SW480 (cell line): ENCODE results near the gene VWA8.
A peak's percentile ranks its signal among the peaks of the same experiment; 100 is the strongest.
"Not testable (repeated sequence)": the region's sequence is repeated elsewhere in the genome, so short reads cannot be mapped to it uniquely, and the experiment has no call there.

ENCODE experiments used
- DNase-seq: peaks from one replicate; pipeline ENCODE4 v3.0.0-alpha.2; 2016; ENCODE audit warnings: low spot score

Gene VWA8

GRCh38 chr13:41588448-41588847, 372.5 kb downstream of the VWA8 start:
- no peak for DNase-seq

GRCh38 chr13:41587490-41587889, 373.4 kb downstream of the VWA8 start:
- no peak for DNase-seq

- DNase-seq: no peak
These were observed 374.7 kb downstream of the VWA8 start for GRCh38 chr13:41586216-41586615.

GRCh38 chr13:41582027-41582463, 378.9 kb downstream of the VWA8 start:
- no peak for DNase-seq

- no peak for DNase-seq
These were observed 380.6 kb downstream of the VWA8 start for GRCh38 chr13:41580345-41580744.

GRCh38 chr13:41579881-41580280, 381.0 kb downstream of the VWA8 start:
- no peak for DNase-seq

GRCh38 chr13:41579168-41579567, 381.7 kb downstream of the VWA8 start:
- no peak for DNase-seq

GRCh38 chr13:41578371-41578770, 382.5 kb downstream of the VWA8 start:
- DNase-seq: no peak

GRCh38 chr13:41577436-41577835, 383.5 kb downstream of the VWA8 start:
- no peak for DNase-seq

GRCh38 chr13:41573640-41574039, 387.3 kb downstream of the VWA8 start:
- not testable (repeated sequence) for DNase-seq

- DNase-seq: not testable (repeated sequence)
These were observed 389.0 kb downstream of the VWA8 start for GRCh38 chr13:41571817-41572340.

- DNase-seq: no peak
These were observed 391.9 kb downstream of the VWA8 start for GRCh38 chr13:41568972-41569351.

GRCh38 chr13:41568143-41568971, 392.6 kb downstream of the VWA8 start:
- no peak for DNase-seq

GRCh38 chr13:41567363-41567762, 393.5 kb downstream of the VWA8 start:
- no peak for DNase-seq

- no peak for DNase-seq
These were observed 395.1 kb downstream of the VWA8 start for GRCh38 chr13:41565846-41566245.

- DNase-seq: peak; percentile 81
These were observed 395.7 kb downstream of the VWA8 start for GRCh38 chr13:41565216-41565615.

GRCh38 chr13:41563984-41564365, 396.9 kb downstream of the VWA8 start:
- no peak for DNase-seq

GRCh38 chr13:41563341-41563983, 397.4 kb downstream of the VWA8 start:
- peak; percentile 71 for DNase-seq

- DNase-seq: peak; percentile 25
These were observed 398.2 kb downstream of the VWA8 start for GRCh38 chr13:41562541-41563178.

- DNase-seq: peak; percentile 76
These were observed 398.8 kb downstream of the VWA8 start for GRCh38 chr13:41562083-41562482.

- DNase-seq: no peak
These were observed 399.7 kb downstream of the VWA8 start for GRCh38 chr13:41561170-41561569.

GRCh38 chr13:41558781-41559560, 401.9 kb downstream of the VWA8 start:
- no peak for DNase-seq
